Mucosa of stomach (tissue), 1 donor: ENCODE results near the gene RNF141.

Experiments used
- H3K27me3 ChIP-seq: one replicate; pipeline ENCODE4 v1.7.0; 2013; ENCODE audit warnings: mild to moderate bottlenecking, low read length; ENCODE audit not compliant: control insufficient read depth, insufficient read depth
- H3K36me3 ChIP-seq: one replicate; pipeline ENCODE4 v1.7.0; 2013; ENCODE audit warnings: low read length; ENCODE audit not compliant: control insufficient read depth, insufficient read depth
- H3K4me1 ChIP-seq: one replicate; pipeline ENCODE4 v1.7.0; 2013; ENCODE audit warnings: mild to moderate bottlenecking, low read length; ENCODE audit not compliant: control insufficient read depth, insufficient read depth
- H3K4me3 ChIP-seq: one replicate; pipeline ENCODE4 v1.7.0; 2013; ENCODE audit warnings: low read length
- H3K9ac ChIP-seq: one replicate; pipeline ENCODE4 v1.7.0; 2013; ENCODE audit warnings: mild to moderate bottlenecking, low read length, moderate library complexity
- H3K9me3 ChIP-seq: one replicate; pipeline ENCODE4 v1.7.0; 2013; ENCODE audit warnings: mild to moderate bottlenecking, low read length, moderate library complexity; ENCODE audit not compliant: control insufficient read depth
- donor health status: Pancreatic carcinoma.

Gene RNF141

DNA sequence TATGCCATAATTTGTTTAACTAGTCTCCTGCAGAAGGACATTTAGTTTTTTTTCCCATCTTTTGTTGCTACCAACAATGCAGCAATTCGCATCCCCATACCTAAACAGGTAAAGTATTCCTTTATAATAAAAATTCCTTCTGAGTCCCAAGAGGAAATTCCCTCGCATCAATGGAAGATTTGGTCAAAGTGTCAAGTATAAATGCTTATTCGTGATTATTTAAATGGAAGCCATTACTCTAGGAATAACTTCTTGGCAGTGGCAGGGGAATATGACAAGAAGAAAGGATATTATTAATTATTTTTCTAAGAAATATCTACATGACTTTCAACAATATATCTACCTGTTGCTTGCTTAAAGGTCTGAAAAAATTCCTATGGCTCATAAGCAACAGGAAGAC lies 25.6 kb downstream of the RNF141 start:
- H3K4me1 ChIP-seq, result no peaks in the 10 kb centered on the region
- no peak overlapping the region for H3K4me3 ChIP-seq
- no peaks in the 10 kb centered on the region for H3K36me3 ChIP-seq
- no peaks in the 10 kb centered on the region for H3K9me3 ChIP-seq
- no peaks in the 10 kb centered on the region for H3K27me3 ChIP-seq
- H3K9ac ChIP-seq, result no peak overlapping the region

DNA sequence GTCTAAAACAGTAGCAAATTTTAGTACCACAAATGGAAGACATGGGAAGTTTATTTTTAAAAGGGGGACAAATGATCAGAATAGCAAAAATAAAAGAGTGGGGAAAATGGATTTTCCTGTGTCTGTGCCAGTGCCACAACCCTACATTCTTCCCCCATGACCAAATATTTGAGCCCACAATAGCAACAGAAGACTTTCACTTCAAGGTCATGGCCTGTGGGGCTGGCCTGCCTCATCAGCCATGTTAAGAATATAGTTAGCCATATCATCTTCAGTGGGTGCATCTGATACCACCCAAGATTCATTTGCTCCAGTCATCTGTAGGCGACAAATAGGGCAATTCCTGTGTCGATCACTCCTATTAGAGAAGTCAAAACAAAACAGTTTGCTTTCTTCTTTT lies 26.3 kb downstream of the RNF141 start:
- Histone ChIP-seq H3K27me3 (no peaks in the 10 kb centered on the region), H3K9ac (no peak overlapping the region), H3K36me3 (no peaks in the 10 kb centered on the region), H3K4me1 (no peaks in the 10 kb centered on the region), H3K4me3 (no peak overlapping the region), H3K9me3 (no peaks in the 10 kb centered on the region)

DNA sequence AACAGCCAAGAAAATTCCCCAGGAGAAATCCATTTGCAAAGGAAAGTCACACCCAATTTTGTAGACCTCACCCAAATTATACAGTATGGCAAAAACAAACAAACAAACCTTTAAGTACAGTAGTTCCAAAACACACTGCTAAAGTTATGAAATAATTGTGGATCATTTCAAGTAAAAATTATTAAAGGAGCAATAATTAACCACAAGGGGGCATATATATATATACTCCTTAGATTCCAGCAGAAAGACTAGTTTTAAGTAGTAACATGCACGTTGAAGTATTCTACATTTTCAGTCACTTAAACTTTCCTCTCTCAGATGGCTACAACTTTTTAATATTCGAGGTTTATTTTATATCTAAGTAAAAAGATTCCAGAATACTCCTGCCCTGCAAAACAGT lies 26.8 kb downstream of the RNF141 start:
- no peak overlapping the region for H3K4me3 ChIP-seq
- H3K27me3 ChIP-seq, result no peaks in the 10 kb centered on the region
- H3K9ac ChIP-seq, result no peak overlapping the region
- no peaks in the 10 kb centered on the region for H3K4me1 ChIP-seq
- H3K9me3 ChIP-seq, result no peaks in the 10 kb centered on the region
- H3K36me3 ChIP-seq, result no peaks in the 10 kb centered on the region

GRCh38 chr11:10511181-10511621 lies 29.8 kb downstream of the RNF141 start:
- Histone ChIP-seq H3K9ac (no peak overlapping the region), H3K4me1 (no peaks in the 10 kb centered on the region), H3K36me3 (no peaks in the 10 kb centered on the region), H3K9me3 (no peaks in the 10 kb centered on the region), H3K27me3 (no peaks in the 10 kb centered on the region), H3K4me3 (no peak overlapping the region)

- H3K27me3 ChIP-seq, result no peaks in the 10 kb centered on the region
- H3K9ac ChIP-seq, result no peak overlapping the region
- H3K36me3 ChIP-seq, result no peaks in the 10 kb centered on the region
- H3K4me1 ChIP-seq, result no peaks in the 10 kb centered on the region
- no peaks in the 10 kb centered on the region for H3K9me3 ChIP-seq
- no peak overlapping the region for H3K4me3 ChIP-seq
Measured at GRCh38 chr11:10506008-10506370, 35.0 kb downstream of the RNF141 start.

- H3K27me3 ChIP-seq, result no peaks in the 10 kb centered on the region
- no peak overlapping the region for H3K9ac ChIP-seq
- H3K4me1 ChIP-seq, result no peaks in the 10 kb centered on the region
- no peaks in the 10 kb centered on the region for H3K36me3 ChIP-seq
- H3K4me3 ChIP-seq, result no peak overlapping the region
- no peaks in the 10 kb centered on the region for H3K9me3 ChIP-seq
Measured at GRCh38 chr11:10505278-10506007, 35.5 kb downstream of the RNF141 start.

- H3K27me3 ChIP-seq, result no peaks in the 10 kb centered on the region
- no peaks in the 10 kb centered on the region for H3K36me3 ChIP-seq
Measured at GRCh38 chr11:10504490-10504889, 36.5 kb downstream of the RNF141 start.

GRCh38 chr11:10503777-10504480 lies 37.1 kb downstream of the RNF141 start:
- Histone ChIP-seq H3K9ac (no peak overlapping the region), H3K27me3 (no peaks in the 10 kb centered on the region), H3K9me3 (no peaks in the 10 kb centered on the region), H3K4me1 (no peaks in the 10 kb centered on the region), H3K36me3 (no peaks in the 10 kb centered on the region), H3K4me3 (no peak overlapping the region)

More at GRCh38 chr11:10504490-10504889, 36.5 kb downstream of the RNF141 start:
- Histone ChIP-seq H3K4me1 (no peaks in the 10 kb centered on the region), H3K9ac (no peak overlapping the region), H3K4me3 (no peak overlapping the region), H3K9me3 (no peaks in the 10 kb centered on the region)

DNA sequence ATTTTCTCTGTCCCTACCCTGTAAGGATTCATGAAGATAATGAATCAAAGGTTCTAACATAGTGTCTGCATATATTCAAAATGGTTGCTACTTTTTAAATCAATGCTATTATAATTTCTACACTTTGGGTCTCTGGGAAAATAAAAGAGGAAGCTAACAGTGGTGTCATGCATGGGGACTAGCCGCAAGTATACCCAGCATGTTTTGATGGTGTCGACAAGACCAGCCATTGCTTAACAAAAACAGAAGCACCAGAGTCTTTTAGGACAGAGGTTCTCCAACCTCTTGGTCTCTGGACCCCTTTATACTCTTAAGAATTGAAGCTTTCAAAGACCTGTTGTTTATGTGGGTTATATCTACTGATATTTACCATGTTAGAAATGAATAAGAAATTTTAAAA lies 37.8 kb downstream of the RNF141 start:
- Histone ChIP-seq H3K36me3 (no peaks in the 10 kb centered on the region), H3K27me3 (no peaks in the 10 kb centered on the region), H3K9ac (no peak overlapping the region), H3K4me3 (no peak overlapping the region), H3K4me1 (no peaks in the 10 kb centered on the region), H3K9me3 (no peaks in the 10 kb centered on the region)

DNA sequence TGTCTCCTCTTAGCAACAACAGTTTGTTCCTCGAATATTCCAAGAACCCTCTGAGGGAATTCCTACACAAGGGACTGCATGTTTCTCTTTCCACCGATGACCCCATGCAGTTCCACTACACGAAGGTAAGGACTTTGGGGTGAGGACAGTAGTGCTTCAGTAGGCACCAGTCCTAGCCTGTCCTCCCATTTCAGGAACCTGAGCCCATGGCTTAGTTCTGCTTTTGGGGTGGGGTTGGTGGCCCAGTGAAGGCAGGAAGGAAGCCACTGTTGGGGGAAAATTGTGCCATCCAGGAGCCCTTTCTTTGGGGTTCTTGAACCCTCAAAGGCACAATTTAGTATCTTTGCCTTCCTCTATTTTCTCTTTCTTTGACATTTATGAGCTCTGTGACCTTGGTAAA lies 38.2 kb downstream of the RNF141 start:
- Histone ChIP-seq H3K36me3 (no peaks in the 10 kb centered on the region), H3K9ac (no peak overlapping the region), H3K4me3 (no peak overlapping the region), H3K9me3 (no peaks in the 10 kb centered on the region), H3K4me1 (no peaks in the 10 kb centered on the region), H3K27me3 (no peaks in the 10 kb centered on the region)

DNA sequence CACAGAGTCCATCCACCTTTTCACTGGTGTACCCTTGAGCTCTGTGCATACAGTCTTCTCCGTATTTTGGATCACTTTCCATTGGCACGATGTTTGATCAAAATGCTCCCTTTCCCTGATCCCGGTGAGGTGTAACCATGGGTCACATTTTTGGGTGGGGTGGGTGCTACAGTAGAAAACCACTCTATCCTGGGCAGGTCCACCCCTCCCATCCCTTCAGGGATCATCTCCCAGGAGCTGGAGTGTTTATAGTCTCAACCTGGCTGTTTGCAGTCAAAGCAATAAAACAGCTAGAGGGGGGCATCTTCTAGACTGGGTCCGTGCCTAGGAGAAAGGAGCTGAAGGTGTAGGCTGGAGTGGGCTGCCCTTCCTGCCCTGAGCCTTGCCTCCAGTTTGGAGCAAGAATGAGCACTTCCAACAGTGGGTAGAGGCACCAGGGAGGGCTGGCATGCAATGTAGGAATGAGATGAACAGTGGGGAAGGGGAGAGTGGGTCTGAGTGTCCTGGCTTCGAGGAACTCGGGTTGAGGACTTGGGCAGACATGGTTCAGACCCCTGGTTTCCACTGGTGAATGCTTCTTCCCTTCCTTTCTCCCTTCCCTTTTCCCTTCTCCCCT lies 38.8 kb downstream of the RNF141 start:
- H3K9ac ChIP-seq, result no peak overlapping the region
- no peaks in the 10 kb centered on the region for H3K36me3 ChIP-seq
- H3K4me1 ChIP-seq, result no peaks in the 10 kb centered on the region
- H3K4me3 ChIP-seq, result no peak overlapping the region
- no peaks in the 10 kb centered on the region for H3K27me3 ChIP-seq
- no peaks in the 10 kb centered on the region for H3K9me3 ChIP-seq
